ENCODE measurements around the gene PDZD8. TPM values are rescaled to one million over a fixed set of nuclear protein-coding genes. Genes with fewer than 3 reads are reported as not detected.

PDZD8 gene
- polyA plus RNA-seq, 1 donor (not counting 4 experiments of a cell fraction or from before 2014, with no cell fraction given) = 24.3 TPM

GRCh38 chr10:117268258-117268657 lies 107.0 kb downstream of the PDZD8 start:
- H3K9ac ChIP-seq (ENCODE audit: control insufficient read depth, extremely low read depth, insufficient read depth, low read length) = no peak overlapping the region
- H3K4me1 ChIP-seq (ENCODE audit: control insufficient read depth, extremely low read depth, insufficient read depth, low read length) = peaks cover 10% of the 10 kb centered on the region
- H3K4me2 ChIP-seq (ENCODE audit: control insufficient read depth, extremely low read depth, insufficient read depth, low read depth, low read length) = no peak overlapping the region
- no peaks in the 10 kb centered on the region for H3K36me3 ChIP-seq (ENCODE audit: control insufficient read depth in 2 of 2, extremely low read depth in 1 of 2, insufficient read depth in 2 of 2, low read length in 2 of 2)
- H3K27ac ChIP-seq (ENCODE audit: control insufficient read depth, insufficient read depth, low read length) = no peak overlapping the region
- no peak overlapping the region for H2AFZ ChIP-seq (ENCODE audit: control insufficient read depth, low read length)
- no peaks in the 10 kb centered on the region for H4K20me1 ChIP-seq (ENCODE audit: control insufficient read depth, extremely low read depth, insufficient read depth, low read length)
- DNase-seq (ENCODE audit: low read depth, low spot score) = no peak
- no peaks in the 10 kb centered on the region for H3K9me3 ChIP-seq (ENCODE audit: control insufficient read depth, low read depth, low read length)
- H3K79me2 ChIP-seq (ENCODE audit: control insufficient read depth, insufficient read depth, low read length) = no peaks in the 10 kb centered on the region
- dilution Hi-C loops (cut with MboI; ENCODE audit: extremely low pct_ligation_motif_present, low sequenced_read_pairs) = no loop called here
- no peak overlapping the region for H3K4me3 ChIP-seq (ENCODE audit: control insufficient read depth in 2 of 3, extremely low read depth in 1 of 3, insufficient read depth in 2 of 3, low read depth in 1 of 3, low read length in 3 of 3)
- H3K9me1 ChIP-seq (ENCODE audit: control insufficient read depth, extremely low read depth, insufficient read depth, low read length) = no peaks in the 10 kb centered on the region
- no peak for TF ChIP-seq EZH2 (IDR thresholded peaks at IDR 0.05; ENCODE audit: low read length)
- TF ChIP-seq CTCF (optimal IDR thresholded peaks at IDR 0.05 in 1 of 3, IDR thresholded peaks at IDR 0.05 in 1 of 3, conservative IDR thresholded peaks at IDR 0.05 in 1 of 3; ENCODE audit: extremely low read depth in 1 of 3, insufficient read depth in 2 of 3, low read length in 3 of 3) = no peak
- no peak for FAIRE-seq
- no peaks in the 10 kb centered on the region for H3K27me3 ChIP-seq (ENCODE audit: control insufficient read depth, extremely low read depth, insufficient read depth, low read length)

- no peak for TF ChIP-seq CTCF (optimal IDR thresholded peaks at IDR 0.05 in 1 of 3, IDR thresholded peaks at IDR 0.05 in 1 of 3, conservative IDR thresholded peaks at IDR 0.05 in 1 of 3; ENCODE audit: extremely low read depth in 1 of 3, insufficient read depth in 2 of 3, low read length in 3 of 3)
- no peak for TF ChIP-seq EZH2 (IDR thresholded peaks at IDR 0.05; ENCODE audit: low read length)
- H3K9me3 ChIP-seq (ENCODE audit: control insufficient read depth, low read depth, low read length) = no peaks in the 10 kb centered on the region
- H3K9me1 ChIP-seq (ENCODE audit: control insufficient read depth, extremely low read depth, insufficient read depth, low read length) = no peaks in the 10 kb centered on the region
- DNase-seq (ENCODE audit: low read depth, low spot score) (no peak), FAIRE-seq (no peak)
- H3K9ac ChIP-seq (ENCODE audit: control insufficient read depth, extremely low read depth, insufficient read depth, low read length) = no peak overlapping the region
- dilution Hi-C loops (cut with MboI; ENCODE audit: extremely low pct_ligation_motif_present, low sequenced_read_pairs) = no loop called here
- no peak overlapping the region for H3K4me2 ChIP-seq (ENCODE audit: control insufficient read depth, extremely low read depth, insufficient read depth, low read depth, low read length)
- no peak overlapping the region for H3K27ac ChIP-seq (ENCODE audit: control insufficient read depth, insufficient read depth, low read length)
- no peaks in the 10 kb centered on the region for H4K20me1 ChIP-seq (ENCODE audit: control insufficient read depth, extremely low read depth, insufficient read depth, low read length)
- H2AFZ ChIP-seq (ENCODE audit: control insufficient read depth, low read length) = no peak overlapping the region
- H3K79me2 ChIP-seq (ENCODE audit: control insufficient read depth, insufficient read depth, low read length) = no peaks in the 10 kb centered on the region
- H3K4me1 ChIP-seq (ENCODE audit: control insufficient read depth, extremely low read depth, insufficient read depth, low read length) = peaks cover 8% of the 10 kb centered on the region
- H3K27me3 ChIP-seq (ENCODE audit: control insufficient read depth, extremely low read depth, insufficient read depth, low read length) = peaks cover 11% of the 10 kb centered on the region
- H3K36me3 ChIP-seq (ENCODE audit: control insufficient read depth in 2 of 2, extremely low read depth in 1 of 2, insufficient read depth in 2 of 2, low read length in 2 of 2) = no peaks in the 10 kb centered on the region
- no peak overlapping the region for H3K4me3 ChIP-seq (ENCODE audit: control insufficient read depth in 2 of 3, extremely low read depth in 1 of 3, insufficient read depth in 2 of 3, low read depth in 1 of 3, low read length in 3 of 3)
Observed at GRCh38 chr10:117266812-117267211, 108.4 kb downstream of the PDZD8 start.
